HepG2 (cell line): ENCODE results near the gene TGFA. TPM values are rescaled to one million over a fixed set of nuclear protein-coding genes. Genes with fewer than 3 reads are reported as not detected.

Experiments
- BHLHE40 ChIP-seq: IDR thresholded peaks from 2 replicates; pipeline ENCODE4 v1.6.1; 2011; ENCODE audit warnings: low read length, improper control_type of control experiment
- GABPA ChIP-seq, 2 experiments: IDR thresholded peaks; 2 replicates each; pipeline ENCODE4 v1.6.1; 2011 to 2016; ENCODE audit warnings: low read depth in 2 of 2, low read length in 1 of 2, missing biosample characterization in 1 of 2, missing genetic modification characterization in 1 of 2
- HOXA5 ChIP-seq: sonication (generic); formaldehyde crosslinking; IDR thresholded peaks from 2 replicates; pipeline ENCODE4 v1.4.0; 2020; ENCODE audit warnings: missing genetic modification reagents
- NR2F2 ChIP-seq: IDR thresholded peaks from 2 replicates; pipeline ENCODE4 v1.6.1; 2012; ENCODE audit warnings: low read depth, inconsistent platforms, borderline replicate concordance
- RBFOX2 ChIP-seq: fragments of 200-400 bp; formaldehyde crosslinking; IDR thresholded peaks from 2 replicates; pipeline ENCODE4 v1.6.1; 2017; ENCODE audit warnings: low read depth, mild to moderate bottlenecking, low read length
- RELA ChIP-seq: sonication (generic); formaldehyde crosslinking; IDR thresholded peaks from 2 replicates; pipeline ENCODE4 v1.4.0; 2020; ENCODE audit warnings: missing genetic modification reagents
- SMYD3 ChIP-seq: sonication (generic); formaldehyde crosslinking; IDR thresholded peaks from 2 replicates; pipeline ENCODE4 v1.8.1; 2023; ENCODE audit warnings: mild to moderate bottlenecking, missing genetic modification reagents
- TBL1XR1 ChIP-seq: fragments of 150-350 bp; IDR thresholded peaks from 2 replicates; pipeline ENCODE4 v1.6.1; 2014; ENCODE audit warnings: borderline replicate concordance, low read length; ENCODE audit not compliant: partially characterized antibody
- ZNF446 ChIP-seq: sonication (generic); formaldehyde crosslinking; IDR thresholded peaks from 2 replicates; pipeline ENCODE4 v1.5.0; 2020; ENCODE audit warnings: mild to moderate bottlenecking, missing genetic modification reagents
- ZNF510 ChIP-seq: sonication (generic); formaldehyde crosslinking; IDR thresholded peaks from 2 replicates; pipeline ENCODE4 v1.4.0; 2020; ENCODE audit warnings: low read depth, mild to moderate bottlenecking, missing genetic modification reagents
- ZNF792 ChIP-seq: IDR thresholded peaks from 2 replicates; pipeline ENCODE4 v1.6.1; 2016
- ZSCAN20 ChIP-seq: sonication (generic); formaldehyde crosslinking; IDR thresholded peaks from 2 replicates; pipeline ENCODE4 v1.4.0; 2020; ENCODE audit warnings: missing genetic modification reagents, mild to moderate bottlenecking, borderline replicate concordance
- polyA plus RNA-seq, 8 experiments: library from polyadenylated mRNA; depleted of rRNA in 3 of 8; stranded (reverse) in 7 of 8; unstranded in 1 of 8; fragments of >200 nt; fragmentation: Illumina TruSeq in 4 of 8; extraction: Trizol in 4 of 8; gene quantifications; 2 replicates each; pipeline versions ENCODE4 v1.2.1 to v1.2.3, GENCODE V29; 2011 to 2016; ENCODE audit warnings: low read depth in 4 of 8, missing spikeins in 1 of 8, mixed read lengths in 1 of 8; ENCODE audit not compliant: insufficient read depth in 1 of 8
- total RNA-seq, 5 experiments: library from RNA; depleted of rRNA; stranded (reverse); fragments of >200 nt; fragmentation: Illumina TruSeq; extraction: Trizol; gene quantifications; 2 replicates each; pipeline ENCODE4 v1.2.3, GENCODE V29; 2016; ENCODE audit warnings: low read depth in 1 of 5
- TF ChIP-seq, protein P1 (sequence below): sonication (generic); formaldehyde crosslinking; IDR thresholded peaks from 2 replicates; pipeline ENCODE4 v1.5.0; 2020; ENCODE audit warnings: mild to moderate bottlenecking, missing genetic modification reagents
- TF ChIP-seq, protein P2 (sequence below): sonication (generic); formaldehyde crosslinking; IDR thresholded peaks from 2 replicates; pipeline ENCODE4 v1.4.0; 2020; ENCODE audit warnings: mild to moderate bottlenecking, missing genetic modification reagents
- TF ChIP-seq, protein P3 (sequence below): sonication (generic); formaldehyde crosslinking; IDR thresholded peaks from 2 replicates; pipeline ENCODE4 v1.4.0; 2020; ENCODE audit warnings: mild to moderate bottlenecking, missing genetic modification reagents
- TF ChIP-seq, protein P4 (sequence below): sonication (generic); formaldehyde crosslinking; IDR thresholded peaks from 2 replicates; pipeline ENCODE4 v1.4.0; 2020; ENCODE audit warnings: mild to moderate bottlenecking, missing genetic modification reagents, borderline replicate concordance
- TF ChIP-seq, protein P5 (sequence below): IDR thresholded peaks from 2 replicates; pipeline ENCODE4 v1.6.1; 2016; ENCODE audit warnings: missing compliant biosample characterization, missing genetic modification reagents, borderline replicate concordance

The TGFA gene
- total and polyA plus RNA-seq, 2 of the 13 experiments (the other 11 are each of a cell fraction or from before 2014, with no cell fraction given): 7.8 to 15.3 TPM

DNA sequence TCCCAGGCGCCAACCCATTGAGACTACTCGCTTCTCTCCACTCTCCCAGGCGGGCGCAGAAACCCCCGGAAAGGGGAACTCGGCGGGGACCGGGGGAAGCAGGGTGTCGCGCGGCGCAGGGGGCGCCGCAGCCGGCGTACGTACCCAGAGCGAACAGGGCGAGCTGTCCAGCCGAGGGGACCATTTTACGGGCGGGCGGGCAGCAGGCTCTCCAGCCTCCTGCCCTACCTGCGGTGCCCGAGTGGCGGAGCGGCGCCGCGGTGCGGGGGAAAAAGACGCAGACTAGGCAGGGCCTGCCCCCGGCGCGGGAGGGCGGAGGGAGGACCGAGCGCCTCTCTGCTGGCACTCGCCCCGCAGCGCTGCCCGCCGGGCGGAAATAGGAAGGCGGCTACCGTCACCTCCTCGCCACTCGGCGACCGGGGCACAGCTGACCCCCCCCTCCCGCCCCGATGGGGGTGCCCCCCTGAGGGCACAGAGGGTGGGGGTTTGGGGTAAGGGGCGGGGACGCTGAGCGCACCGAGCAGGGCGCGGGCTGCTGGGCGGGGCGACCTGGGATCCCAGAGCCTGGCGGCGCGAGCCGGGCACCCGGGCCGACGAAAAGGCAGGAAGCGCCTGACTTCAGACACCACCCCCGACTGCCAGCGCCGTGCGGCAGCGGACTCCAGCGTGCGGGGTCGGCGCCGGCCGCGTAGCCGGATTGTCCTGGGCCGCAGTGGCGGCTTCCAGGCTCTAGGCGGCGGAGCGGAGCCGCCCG is at the start of gene TGFA (continued):
- TF ChIP-seq, protein P1, sequence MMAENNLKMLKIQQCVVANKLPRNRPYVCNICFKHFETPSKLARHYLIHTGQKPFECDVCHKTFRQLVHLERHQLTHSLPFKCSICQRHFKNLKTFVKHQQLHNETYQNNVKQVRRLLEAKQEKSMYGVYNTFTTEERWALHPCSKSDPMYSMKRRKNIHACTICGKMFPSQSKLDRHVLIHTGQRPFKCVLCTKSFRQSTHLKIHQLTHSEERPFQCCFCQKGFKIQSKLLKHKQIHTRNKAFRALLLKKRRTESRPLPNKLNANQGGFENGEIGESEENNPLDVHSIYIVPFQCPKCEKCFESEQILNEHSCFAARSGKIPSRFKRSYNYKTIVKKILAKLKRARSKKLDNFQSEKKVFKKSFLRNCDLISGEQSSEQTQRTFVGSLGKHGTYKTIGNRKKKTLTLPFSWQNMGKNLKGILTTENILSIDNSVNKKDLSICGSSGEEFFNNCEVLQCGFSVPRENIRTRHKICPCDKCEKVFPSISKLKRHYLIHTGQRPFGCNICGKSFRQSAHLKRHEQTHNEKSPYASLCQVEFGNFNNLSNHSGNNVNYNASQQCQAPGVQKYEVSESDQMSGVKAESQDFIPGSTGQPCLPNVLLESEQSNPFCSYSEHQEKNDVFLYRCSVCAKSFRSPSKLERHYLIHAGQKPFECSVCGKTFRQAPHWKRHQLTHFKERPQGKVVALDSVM: peak; percentile 24; the same call in 1 of the 2 replicates
- TF ChIP-seq ZNF510 (CRISPR knock-in tag): peak; percentile 5; the same call in 1 of the 2 replicates
- peak; percentile 53; the same call in 1 of the 2 replicates for TF ChIP-seq BHLHE40
- TF ChIP-seq GABPA (IDR thresholded peaks at IDR 0.05; ENCODE audit: low read depth, low read length): no peak; the same call in 1 of the 2 replicates
- no peak for TF ChIP-seq GABPA (CRISPR knock-in tag; IDR thresholded peaks at IDR 0.05; ENCODE audit: low read depth)
- TF ChIP-seq NR2F2: no peak
- no peak; the same call in 1 of the 2 replicates for TF ChIP-seq ZSCAN20 (CRISPR knock-in tag)
- peak; percentile 89 for TF ChIP-seq ZNF792 (CRISPR knock-in tag)
- TF ChIP-seq, protein P2, sequence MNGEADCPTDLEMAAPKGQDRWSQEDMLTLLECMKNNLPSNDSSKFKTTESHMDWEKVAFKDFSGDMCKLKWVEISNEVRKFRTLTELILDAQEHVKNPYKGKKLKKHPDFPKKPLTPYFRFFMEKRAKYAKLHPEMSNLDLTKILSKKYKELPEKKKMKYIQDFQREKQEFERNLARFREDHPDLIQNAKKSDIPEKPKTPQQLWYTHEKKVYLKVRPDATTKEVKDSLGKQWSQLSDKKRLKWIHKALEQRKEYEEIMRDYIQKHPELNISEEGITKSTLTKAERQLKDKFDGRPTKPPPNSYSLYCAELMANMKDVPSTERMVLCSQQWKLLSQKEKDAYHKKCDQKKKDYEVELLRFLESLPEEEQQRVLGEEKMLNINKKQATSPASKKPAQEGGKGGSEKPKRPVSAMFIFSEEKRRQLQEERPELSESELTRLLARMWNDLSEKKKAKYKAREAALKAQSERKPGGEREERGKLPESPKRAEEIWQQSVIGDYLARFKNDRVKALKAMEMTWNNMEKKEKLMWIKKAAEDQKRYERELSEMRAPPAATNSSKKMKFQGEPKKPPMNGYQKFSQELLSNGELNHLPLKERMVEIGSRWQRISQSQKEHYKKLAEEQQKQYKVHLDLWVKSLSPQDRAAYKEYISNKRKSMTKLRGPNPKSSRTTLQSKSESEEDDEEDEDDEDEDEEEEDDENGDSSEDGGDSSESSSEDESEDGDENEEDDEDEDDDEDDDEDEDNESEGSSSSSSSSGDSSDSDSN (CRISPR knock-in tag): peak; percentile 99
- TF ChIP-seq, protein P3, sequence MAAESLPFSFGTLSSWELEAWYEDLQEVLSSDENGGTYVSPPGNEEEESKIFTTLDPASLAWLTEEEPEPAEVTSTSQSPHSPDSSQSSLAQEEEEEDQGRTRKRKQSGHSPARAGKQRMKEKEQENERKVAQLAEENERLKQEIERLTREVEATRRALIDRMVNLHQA (CRISPR knock-in tag): no peak
- no peak for TF ChIP-seq ZNF446 (CRISPR knock-in tag)
- TF ChIP-seq, protein P4, sequence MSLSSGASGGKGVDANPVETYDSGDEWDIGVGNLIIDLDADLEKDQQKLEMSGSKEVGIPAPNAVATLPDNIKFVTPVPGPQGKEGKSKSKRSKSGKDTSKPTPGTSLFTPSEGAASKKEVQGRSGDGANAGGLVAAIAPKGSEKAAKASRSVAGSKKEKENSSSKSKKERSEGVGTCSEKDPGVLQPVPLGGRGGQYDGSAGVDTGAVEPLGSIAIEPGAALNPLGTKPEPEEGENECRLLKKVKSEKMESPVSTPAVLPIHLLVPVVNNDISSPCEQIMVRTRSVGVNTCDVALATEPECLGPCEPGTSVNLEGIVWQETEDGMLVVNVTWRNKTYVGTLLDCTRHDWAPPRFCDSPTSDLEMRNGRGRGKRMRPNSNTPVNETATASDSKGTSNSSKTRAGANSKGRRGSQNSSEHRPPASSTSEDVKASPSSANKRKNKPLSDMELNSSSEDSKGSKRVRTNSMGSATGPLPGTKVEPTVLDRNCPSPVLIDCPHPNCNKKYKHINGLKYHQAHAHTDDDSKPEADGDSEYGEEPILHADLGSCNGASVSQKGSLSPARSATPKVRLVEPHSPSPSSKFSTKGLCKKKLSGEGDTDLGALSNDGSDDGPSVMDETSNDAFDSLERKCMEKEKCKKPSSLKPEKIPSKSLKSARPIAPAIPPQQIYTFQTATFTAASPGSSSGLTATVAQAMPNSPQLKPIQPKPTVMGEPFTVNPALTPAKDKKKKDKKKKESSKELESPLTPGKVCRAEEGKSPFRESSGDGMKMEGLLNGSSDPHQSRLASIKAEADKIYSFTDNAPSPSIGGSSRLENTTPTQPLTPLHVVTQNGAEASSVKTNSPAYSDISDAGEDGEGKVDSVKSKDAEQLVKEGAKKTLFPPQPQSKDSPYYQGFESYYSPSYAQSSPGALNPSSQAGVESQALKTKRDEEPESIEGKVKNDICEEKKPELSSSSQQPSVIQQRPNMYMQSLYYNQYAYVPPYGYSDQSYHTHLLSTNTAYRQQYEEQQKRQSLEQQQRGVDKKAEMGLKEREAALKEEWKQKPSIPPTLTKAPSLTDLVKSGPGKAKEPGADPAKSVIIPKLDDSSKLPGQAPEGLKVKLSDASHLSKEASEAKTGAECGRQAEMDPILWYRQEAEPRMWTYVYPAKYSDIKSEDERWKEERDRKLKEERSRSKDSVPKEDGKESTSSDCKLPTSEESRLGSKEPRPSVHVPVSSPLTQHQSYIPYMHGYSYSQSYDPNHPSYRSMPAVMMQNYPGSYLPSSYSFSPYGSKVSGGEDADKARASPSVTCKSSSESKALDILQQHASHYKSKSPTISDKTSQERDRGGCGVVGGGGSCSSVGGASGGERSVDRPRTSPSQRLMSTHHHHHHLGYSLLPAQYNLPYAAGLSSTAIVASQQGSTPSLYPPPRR (CRISPR knock-in tag): no peak
- TF ChIP-seq RBFOX2: peak; percentile 93
- TF ChIP-seq, protein P5, sequence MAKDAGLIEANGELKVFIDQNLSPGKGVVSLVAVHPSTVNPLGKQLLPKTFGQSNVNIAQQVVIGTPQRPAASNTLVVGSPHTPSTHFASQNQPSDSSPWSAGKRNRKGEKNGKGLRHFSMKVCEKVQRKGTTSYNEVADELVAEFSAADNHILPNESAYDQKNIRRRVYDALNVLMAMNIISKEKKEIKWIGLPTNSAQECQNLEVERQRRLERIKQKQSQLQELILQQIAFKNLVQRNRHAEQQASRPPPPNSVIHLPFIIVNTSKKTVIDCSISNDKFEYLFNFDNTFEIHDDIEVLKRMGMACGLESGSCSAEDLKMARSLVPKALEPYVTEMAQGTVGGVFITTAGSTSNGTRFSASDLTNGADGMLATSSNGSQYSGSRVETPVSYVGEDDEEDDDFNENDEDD (CRISPR knock-in tag): peak; percentile 12; the same call in 1 of the 2 replicates
- no peak; the same call in 1 of the 2 replicates for TF ChIP-seq HOXA5 (CRISPR knock-in tag)
- TF ChIP-seq RELA (CRISPR knock-in tag): no peak
- TF ChIP-seq TBL1XR1: peak; percentile 8
- TF ChIP-seq SMYD3: peak; percentile 79; the same call in 1 of the 2 replicates
